ENCODE data around the gene HDLBP.

Gene HDLBP

DNA sequence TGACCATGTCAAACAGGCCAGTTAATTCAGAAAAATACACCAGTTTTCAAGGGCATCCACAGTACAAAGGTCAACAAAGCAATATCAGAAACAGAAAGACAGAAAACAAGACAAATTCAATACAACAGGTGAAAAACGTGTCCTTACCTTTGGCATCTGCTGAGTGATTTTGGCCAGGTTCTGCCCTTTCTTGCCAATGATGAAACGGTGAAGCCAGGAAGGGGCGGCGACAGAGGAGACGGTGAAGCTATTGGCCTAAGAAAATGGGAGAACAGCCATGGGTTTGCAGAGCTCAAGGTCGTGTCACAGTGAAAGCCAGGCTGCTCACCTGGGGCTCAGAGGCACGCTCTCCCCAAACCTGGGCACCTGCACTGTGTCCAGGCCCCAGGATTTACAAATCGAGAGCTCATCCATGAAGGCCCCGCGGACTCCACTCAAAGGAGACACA, 60.5 kb downstream of the HDLBP start:
- DNase-seq (ENCODE audit: low spot score), result no peak

DNA sequence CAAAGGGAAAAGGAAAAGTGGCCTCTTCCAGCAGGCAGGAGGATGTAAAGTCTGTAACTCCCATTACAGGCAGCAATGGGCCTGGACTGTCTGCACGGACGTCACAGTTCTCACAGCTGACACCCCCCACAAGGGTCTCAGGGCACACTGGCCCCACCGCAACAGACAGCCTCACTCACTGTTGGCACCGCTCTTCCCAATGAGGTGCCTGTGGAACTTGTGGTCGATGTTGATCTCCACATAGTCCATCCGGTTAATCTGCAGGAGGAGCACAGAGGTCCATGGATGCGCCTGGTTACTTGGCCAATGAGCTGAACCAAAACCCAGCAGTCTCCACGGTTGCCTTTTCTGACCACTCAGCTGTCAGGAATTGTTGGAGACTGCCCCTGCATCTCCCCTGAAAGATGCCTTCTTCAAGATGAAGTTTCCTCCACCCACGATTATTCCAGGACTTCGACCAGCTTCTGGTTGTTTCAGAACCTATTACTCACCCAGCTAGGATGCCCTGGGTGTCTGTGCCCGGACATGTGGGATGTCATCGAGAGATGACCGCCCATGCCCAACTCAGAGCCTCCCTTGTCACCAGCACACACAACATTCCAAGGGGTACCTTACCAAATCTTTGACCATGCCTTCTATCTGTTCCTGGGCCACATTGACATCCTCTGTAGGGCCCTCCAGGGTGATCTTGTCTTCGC, 62.5 kb downstream of the HDLBP start:
- DNase-seq (ENCODE audit: low spot score), result no peak

GRCh38 chr2:241249654-241250053, 65.8 kb downstream of the HDLBP start:
- DNase-seq (ENCODE audit: low spot score), result no peak

- DNase-seq (ENCODE audit: low spot score), result no peak
These were observed 66.6 kb downstream of the HDLBP start for GRCh38 chr2:241248897-241249296.

DNA sequence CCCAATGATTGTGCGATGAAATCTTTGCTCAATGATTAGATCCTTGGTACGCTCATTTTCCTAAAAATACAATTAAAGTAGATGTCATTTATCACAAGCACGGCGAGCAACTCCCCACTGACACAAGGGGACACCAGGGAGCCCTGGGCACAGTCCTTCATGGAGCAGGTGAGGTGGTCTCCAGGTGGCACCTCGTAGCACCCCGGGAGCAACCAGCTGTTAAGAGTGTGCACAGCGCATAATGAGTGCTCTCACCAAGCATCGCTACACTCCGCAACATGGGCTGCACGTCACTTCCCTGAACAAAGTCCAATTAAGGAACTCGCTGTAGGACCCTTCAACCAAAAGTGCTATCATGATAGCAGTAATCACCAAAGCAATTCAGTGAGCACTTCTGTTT, 67.2 kb downstream of the HDLBP start:
- DNase-seq (ENCODE audit: low spot score), result no peak

GRCh38 chr2:241244368-241244767, 71.1 kb downstream of the HDLBP start:
- no peak for DNase-seq (ENCODE audit: low spot score)

DNA sequence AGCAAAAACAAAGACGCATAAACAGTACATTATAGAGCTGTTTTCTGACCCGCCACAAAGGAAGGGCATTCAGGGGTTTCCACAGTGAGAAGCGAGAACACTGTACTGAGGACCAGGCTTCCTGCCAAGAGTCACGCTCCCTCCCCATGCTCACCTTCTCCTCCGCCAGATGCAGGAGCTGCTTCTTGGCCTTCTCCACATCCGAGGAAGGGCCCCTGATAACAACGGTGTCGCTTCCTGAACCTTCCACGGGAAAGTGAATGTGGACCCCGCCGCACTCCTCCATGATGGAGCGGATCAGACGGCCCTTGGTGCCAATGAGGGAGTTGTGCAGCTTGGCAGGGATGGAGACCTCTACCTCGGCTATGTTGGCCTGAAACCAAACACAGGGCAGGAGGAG, 73.2 kb downstream of the HDLBP start:
- no peak for DNase-seq (ENCODE audit: low spot score)

- no peak for DNase-seq (ENCODE audit: low spot score)
These were observed 73.8 kb downstream of the HDLBP start for GRCh38 chr2:241241669-241242068.

- no peak for DNase-seq (ENCODE audit: low spot score)
These were observed 75.0 kb downstream of the HDLBP start for GRCh38 chr2:241240320-241241004.

DNA sequence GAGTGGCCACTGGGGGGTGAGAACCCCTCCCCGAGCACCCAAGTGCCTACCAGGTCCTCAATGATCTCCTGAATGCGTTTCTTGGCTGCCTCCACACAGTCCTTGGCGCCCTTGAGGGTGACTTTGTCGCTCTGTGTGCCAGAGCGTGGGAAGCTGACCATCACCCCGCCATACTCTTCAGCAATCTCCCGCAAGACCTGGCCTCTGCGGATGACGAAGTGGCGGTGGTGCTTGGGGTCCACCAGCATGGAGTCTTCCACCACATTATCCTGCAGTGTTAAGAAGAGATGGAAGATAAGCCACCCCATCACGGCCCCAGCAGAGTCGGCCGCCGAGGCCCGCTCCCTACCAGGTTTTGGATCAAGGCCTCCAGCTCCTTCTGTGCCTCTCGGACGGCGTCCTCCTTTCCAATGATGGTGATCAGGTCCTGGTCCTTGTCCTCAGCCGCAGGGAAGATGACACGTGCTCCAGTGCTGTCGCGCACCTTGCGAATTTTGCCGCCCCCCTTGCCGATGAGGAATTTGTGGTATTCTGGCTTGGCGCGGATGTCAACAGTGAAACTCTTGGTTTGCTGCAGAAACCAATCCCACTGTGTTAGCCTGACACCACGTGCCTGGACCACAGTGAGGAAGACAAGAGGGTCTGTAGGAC, 75.8 kb downstream of the HDLBP start:
- no peak for DNase-seq (ENCODE audit: low spot score)

GRCh38 chr2:241238693-241239198, 76.7 kb downstream of the HDLBP start:
- DNase-seq (ENCODE audit: low spot score), result no peak

DNA sequence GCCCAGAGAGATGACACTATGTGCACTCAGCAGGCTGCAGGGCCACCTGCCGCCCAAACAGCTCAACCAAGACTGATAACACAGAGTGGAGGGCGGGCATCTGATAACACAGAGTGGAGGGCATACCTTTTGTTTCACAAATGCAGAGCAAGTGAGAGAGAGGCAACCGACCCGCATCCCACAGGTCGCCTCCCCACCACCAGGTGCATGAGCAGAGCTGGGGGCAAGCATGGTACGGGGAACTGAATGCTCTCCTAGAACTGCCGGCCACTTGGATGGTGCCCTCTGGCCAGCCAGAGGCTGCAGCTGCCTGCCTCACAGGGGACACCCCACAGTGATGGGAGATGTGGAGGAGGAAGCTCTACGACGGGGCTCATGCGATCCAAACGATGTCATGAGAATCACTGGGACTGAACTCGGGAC, 77.5 kb downstream of the HDLBP start:
- DNase-seq (ENCODE audit: low spot score), result no peak

GRCh38 chr2:241237047-241237446, 78.4 kb downstream of the HDLBP start:
- no peak for DNase-seq (ENCODE audit: low spot score)

GRCh38 chr2:241235859-241236593, 79.4 kb downstream of the HDLBP start:
- no peak for DNase-seq (ENCODE audit: low spot score)

- no peak for DNase-seq (ENCODE audit: low spot score)
These were observed 80.3 kb downstream of the HDLBP start for GRCh38 chr2:241234962-241235740.

DNA sequence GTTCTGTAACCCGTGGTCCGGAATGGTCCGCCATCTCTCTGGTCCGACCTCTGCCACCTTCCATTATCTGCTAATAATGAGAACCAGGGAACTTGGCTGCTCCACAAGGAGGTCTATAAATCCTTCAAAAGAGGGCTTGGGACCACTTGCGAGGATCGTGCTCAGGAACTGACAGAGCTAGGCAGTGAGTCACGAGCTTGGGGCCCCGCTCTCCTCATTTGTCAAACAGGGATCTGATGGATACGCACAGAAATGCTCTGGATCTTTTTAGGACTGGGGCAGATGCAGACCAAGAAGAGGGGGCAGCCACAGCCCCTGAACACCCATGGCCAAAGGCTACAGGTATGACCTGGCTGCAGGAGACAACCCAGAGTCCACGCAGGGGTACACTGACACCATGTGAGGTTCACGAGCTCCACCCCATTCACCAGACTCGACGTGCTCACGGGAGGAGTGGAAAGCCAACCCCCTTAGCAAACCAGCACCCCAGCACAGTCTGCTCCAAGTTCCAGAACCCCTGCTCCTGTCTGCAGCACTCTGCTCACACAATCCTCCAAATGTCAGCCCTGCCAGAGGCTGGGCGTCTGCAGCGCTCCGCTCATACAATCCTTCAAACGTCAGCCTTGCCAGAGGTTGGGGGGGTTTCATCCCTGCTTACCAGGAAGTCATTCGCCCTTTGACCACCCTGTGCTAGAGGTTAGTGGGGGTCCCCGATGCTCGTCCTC, 81.2 kb downstream of the HDLBP start:
- no peak for DNase-seq (ENCODE audit: low spot score)

DNA sequence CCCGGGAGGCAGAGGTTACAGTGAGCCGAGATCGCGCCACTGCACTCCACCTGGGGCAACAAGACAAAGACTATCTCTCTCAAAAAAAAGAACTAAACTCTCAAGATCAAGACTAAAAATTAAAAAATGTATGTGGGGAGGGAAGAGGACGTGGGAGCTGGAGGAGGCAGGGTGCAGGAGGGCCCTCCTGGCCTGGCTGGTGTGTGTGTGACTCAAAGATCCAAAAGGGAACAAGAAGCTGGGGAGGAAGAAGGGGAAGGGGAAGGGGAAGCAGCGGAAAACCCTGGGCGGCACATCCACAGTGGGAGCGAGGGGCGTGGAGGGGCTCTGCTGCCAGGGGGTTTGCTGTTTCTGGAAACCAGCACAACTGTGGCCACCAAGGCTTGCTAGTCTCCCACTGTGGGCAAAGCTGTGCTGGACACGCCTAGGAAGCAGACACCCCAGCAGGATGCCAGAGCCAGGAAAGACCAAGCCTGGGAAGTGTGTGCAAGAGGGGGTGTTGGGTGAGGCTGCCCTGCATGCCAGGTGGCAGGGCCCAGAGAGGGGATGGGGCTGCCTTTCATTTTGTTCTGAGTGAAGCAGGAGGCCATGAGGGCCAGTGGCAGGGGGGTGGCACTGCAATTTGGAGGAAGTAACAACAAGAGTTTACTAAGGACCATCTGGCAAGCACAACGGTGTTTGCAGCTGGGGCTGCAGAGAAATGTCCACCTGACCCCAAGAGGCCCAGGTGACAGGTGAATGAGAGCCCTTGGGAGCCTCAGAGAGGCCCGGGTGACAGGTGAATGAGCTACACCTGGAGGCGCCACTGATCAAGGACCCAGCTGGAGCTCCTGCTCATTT, 82.5 kb downstream of the HDLBP start:
- DNase-seq (ENCODE audit: low spot score), result no peak

GRCh38 chr2:241230435-241230834, 85.0 kb downstream of the HDLBP start:
- DNase-seq (ENCODE audit: low spot score), result no peak

DNA sequence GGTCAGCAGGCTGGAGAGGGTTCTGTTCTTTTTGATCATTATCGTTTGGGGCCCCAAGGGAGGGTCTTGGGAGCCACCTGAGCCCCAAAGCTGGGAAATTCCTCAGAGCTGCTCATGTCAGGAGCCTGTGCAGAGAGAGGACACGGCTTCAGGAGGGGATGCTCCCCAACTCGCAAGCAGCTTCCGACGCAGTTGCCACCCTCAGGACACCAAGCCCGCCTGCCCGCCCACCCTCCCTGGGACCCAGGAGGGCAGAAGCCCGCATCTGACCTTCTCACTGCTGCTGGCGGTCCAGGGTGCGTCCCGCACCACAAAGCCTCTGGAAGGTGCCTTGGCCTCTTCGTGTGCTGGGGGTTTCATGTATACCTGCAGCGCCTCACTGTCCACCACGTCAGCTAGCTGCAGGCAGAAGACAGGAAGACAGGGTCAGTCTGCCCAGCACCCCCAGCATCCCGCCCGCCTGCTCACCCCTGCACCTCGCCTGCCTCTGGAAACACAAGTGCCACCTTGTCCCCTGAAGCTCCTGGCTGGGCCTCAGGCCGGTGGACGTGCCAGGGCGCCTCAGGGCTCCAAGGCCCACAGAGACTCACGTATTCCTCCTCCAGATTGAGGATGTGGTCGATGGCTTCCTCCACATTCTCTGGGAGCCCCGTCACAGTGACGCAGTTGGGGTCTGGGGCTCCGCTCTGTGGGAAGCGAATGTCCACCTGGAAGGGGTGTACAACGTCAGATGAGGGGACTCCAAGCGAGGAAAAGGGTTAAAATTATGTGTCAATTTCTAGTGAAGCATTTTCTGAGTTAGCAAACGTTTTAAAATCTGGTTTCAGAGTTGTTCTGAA, 85.7 kb downstream of the HDLBP start:
- DNase-seq (ENCODE audit: low spot score), result no peak
